Measurements from ENCODE around the gene TMEM123. TPM values are rescaled to one million over a fixed set of nuclear protein-coding genes. Genes with fewer than 3 reads are reported as not detected.
"Not testable (repeated sequence)": the region's sequence is repeated elsewhere in the genome, so short reads cannot be mapped to it uniquely, and the experiment has no call there.

TMEM123 gene
- total and polyA plus RNA-seq, 2 of the 13 experiments (the other 11 are each of a cell fraction or from before 2014, with no cell fraction given) = 365 to 2,761 TPM

- no peak overlapping the region for H3K27ac ChIP-seq (ENCODE audit: extremely low read length, insufficient read depth, low read length)
- no peaks in the 10 kb centered on the region for H3K9me3 ChIP-seq (ENCODE audit: low read length)
- H3K4me3 ChIP-seq (replicated peaks in 1 of 3; ENCODE audit: insufficient read depth in 1 of 3, low read depth in 2 of 3, low read length in 3 of 3) = no peak overlapping the region
- no peaks in the 10 kb centered on the region; a peak in 1 of 5 replicates for H3K27me3 ChIP-seq (ENCODE audit: control insufficient read depth in 1 of 2, insufficient read depth in 2 of 2, low read length in 2 of 2)
- FAIRE-seq (no peak), ATAC-seq (no peak), DNase-seq (ENCODE audit: low spot score) (no peak)
- intact Hi-C loops (cut with micrococcal nuclease; ENCODE audit: unreplicated experiment) (loop anchor here (5.0 kb wide), 2 partner anchors 35 to 385 kb away; no protein-coding TSS in a partner anchor), in situ Hi-C loops (cut with HindIII; ENCODE audit: extremely low pct_ligation_motif_present, low pct_unique_long_range_greater_than_20kb) (no loop called here)
- TF ChIP-seq BRF2 (CRISPR knock-in tag; IDR thresholded peaks at IDR 0.05) (no peak), ZNF878 (CRISPR knock-in tag; IDR thresholded peaks at IDR 0.05) (no peak), DNMT3B (CRISPR knock-in tag; conservative IDR thresholded peaks at IDR 0.05) (no peak), ZNF703 (CRISPR knock-in tag; IDR thresholded peaks at IDR 0.05; ENCODE audit: borderline replicate concordance) (no peak), AGO1 (IDR thresholded peaks at IDR 0.05; ENCODE audit: low read depth, low read length, poor library complexity, severe bottlenecking) (no peak), PHF8 (CRISPR knock-in tag; IDR thresholded peaks at IDR 0.05) (no peak)
- TF ChIP-seq, protein P1, sequence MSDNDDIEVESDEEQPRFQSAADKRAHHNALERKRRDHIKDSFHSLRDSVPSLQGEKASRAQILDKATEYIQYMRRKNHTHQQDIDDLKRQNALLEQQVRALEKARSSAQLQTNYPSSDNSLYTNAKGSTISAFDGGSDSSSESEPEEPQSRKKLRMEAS (IDR thresholded peaks at IDR 0.05) = no peak
- peaks cover 65% of the 10 kb centered on the region for H3K4me1 ChIP-seq (ENCODE audit: insufficient read depth, low read length)
- H4K20me1 ChIP-seq (ENCODE audit: insufficient read depth, low read length) = peaks cover 83% of the 10 kb centered on the region
- ChIA-PET CTCF (ENCODE audit: low intra/inter-chr PET ratio, low total read pairs) (no interaction called here), POLR2A (no interaction called here)
- no peak overlapping the region for H3K9ac ChIP-seq (ENCODE audit: insufficient read depth, low read depth, low read length)
- H3K36me3 ChIP-seq (replicated peaks in 1 of 2; ENCODE audit: control insufficient read depth in 1 of 2, insufficient read depth in 2 of 2, low read length in 2 of 2) = peaks cover 13 to 45% of the 10 kb centered on the region in 2 experiments
- no TSS peak for BruUV-seq (replicated peaks)
- peak overlapping the region; percentile 22; the same call in 1 of the 2 replicates for H3K4me2 ChIP-seq (ENCODE audit: low read depth, low read length)
- peaks cover 96% of the 10 kb centered on the region for H3K79me2 ChIP-seq (ENCODE audit: insufficient read depth, low read length)
- H2AFZ ChIP-seq (ENCODE audit: low read length) = no peak overlapping the region
Observed at GRCh38 chr11:102447193-102447592, 5.4 kb downstream of the TMEM123 start.

DNA sequence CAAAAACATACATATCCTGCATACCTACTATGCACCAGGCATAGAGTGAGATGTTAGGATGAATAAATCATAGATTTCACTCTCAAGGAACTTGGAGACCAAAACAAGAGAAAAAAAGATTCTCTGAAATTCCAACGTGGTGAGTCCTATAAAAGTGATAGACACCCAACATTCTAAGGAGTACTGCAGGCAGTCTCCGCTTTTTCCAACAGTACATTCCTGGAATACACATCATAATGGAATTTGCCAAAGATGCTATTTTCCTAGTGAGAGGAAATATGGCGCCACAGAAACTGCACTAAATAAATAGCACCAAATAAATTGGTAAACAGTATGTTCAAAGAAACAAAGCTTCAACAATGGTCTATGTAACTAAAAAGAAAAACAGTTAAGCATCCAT is 6.0 kb downstream of the TMEM123 start:
- ATAC-seq = no peak
- Histone ChIP-seq H3K36me3 (replicated peaks in 1 of 2; ENCODE audit: control insufficient read depth in 1 of 2, insufficient read depth in 2 of 2, low read length in 2 of 2) (peaks cover 13 to 45% of the 10 kb centered on the region in 2 experiments), H3K27me3 (ENCODE audit: control insufficient read depth in 1 of 2, insufficient read depth in 2 of 2, low read length in 2 of 2) (no peaks in the 10 kb centered on the region; a peak in 1 of 5 replicates), H4K20me1 (ENCODE audit: insufficient read depth, low read length) (peaks cover 82% of the 10 kb centered on the region), H3K9me3 (ENCODE audit: low read length) (no peaks in the 10 kb centered on the region), H3K4me2 (ENCODE audit: low read depth, low read length) (no peak overlapping the region), H3K4me1 (ENCODE audit: insufficient read depth, low read length) (peaks cover 67% of the 10 kb centered on the region), H2AFZ (ENCODE audit: low read length) (no peak overlapping the region), H3K4me3 (replicated peaks in 1 of 3; ENCODE audit: insufficient read depth in 1 of 3, low read depth in 2 of 3, low read length in 3 of 3) (no peak overlapping the region), H3K27ac (ENCODE audit: extremely low read length, insufficient read depth, low read length) (no peak overlapping the region), H3K79me2 (ENCODE audit: insufficient read depth, low read length) (peaks cover 94% of the 10 kb centered on the region), H3K9ac (ENCODE audit: insufficient read depth, low read depth, low read length) (no peak overlapping the region)
- 76% methylated on average over 3 of the region's 3 CpGs for WGBS (ENCODE audit: low lambda C conversion rate)
- no peak for FAIRE-seq
- intact Hi-C loops (cut with micrococcal nuclease; ENCODE audit: unreplicated experiment) (loop anchor here (5.0 kb wide), 2 partner anchors 34 to 386 kb away; no protein-coding TSS in a partner anchor), in situ Hi-C loops (cut with HindIII; ENCODE audit: extremely low pct_ligation_motif_present, low pct_unique_long_range_greater_than_20kb) (no loop called here)
- TF ChIP-seq SOX5 (CRISPR knock-in tag; IDR thresholded peaks at IDR 0.05; ENCODE audit: borderline replicate concordance) (no peak), GATA4 (IDR thresholded peaks at IDR 0.05; ENCODE audit: borderline replicate concordance, low read depth) (no peak), ZKSCAN1 (IDR thresholded peaks at IDR 0.05; ENCODE audit: low read length) (peak; percentile 62; the same call in 1 of the 2 replicates), BCL6 (CRISPR knock-in tag; IDR thresholded peaks at IDR 0.05) (peak; percentile 52), THAP11 (CRISPR knock-in tag; IDR thresholded peaks at IDR 0.05) (no peak), KAT7 (CRISPR knock-in tag; IDR thresholded peaks at IDR 0.05; ENCODE audit: borderline replicate concordance) (no peak)
- DNase-seq (ENCODE audit: low spot score) = no peak
- ChIA-PET CTCF (ENCODE audit: low intra/inter-chr PET ratio, low total read pairs) (no interaction called here), POLR2A (no interaction called here)
- no TSS peak for BruUV-seq (replicated peaks)

DNA sequence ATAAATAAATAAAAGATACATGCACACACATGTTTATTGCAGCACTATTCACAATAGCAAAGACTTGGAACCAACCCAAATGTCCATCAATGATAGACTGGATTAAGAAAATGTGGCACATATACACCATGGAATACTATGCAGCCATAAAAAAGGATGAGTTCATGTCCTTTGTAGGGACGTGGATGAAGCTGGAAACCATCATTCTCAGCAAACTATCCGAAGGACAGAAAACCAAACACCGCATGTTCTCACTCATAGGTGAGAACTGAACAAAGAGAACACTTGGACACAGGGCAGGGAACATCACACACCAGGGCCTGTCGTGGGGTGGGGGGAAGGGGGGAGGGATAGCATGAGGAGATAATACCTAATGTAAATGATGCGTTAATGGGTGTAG is 7.9 kb downstream of the TMEM123 start:
- POLR2A ChIA-PET; DNase-seq (ENCODE audit: low spot score); H3K27ac ChIP-seq (ENCODE audit: extremely low read length, insufficient read depth, low read length); in situ Hi-C loops (cut with HindIII; ENCODE audit: extremely low pct_ligation_motif_present, low pct_unique_long_range_greater_than_20kb); H3K4me2 ChIP-seq (ENCODE audit: low read depth, low read length); H3K9me3 ChIP-seq (ENCODE audit: low read length); FAIRE-seq; CTCF ChIA-PET (ENCODE audit: low intra/inter-chr PET ratio, low total read pairs); BruUV-seq (replicated peaks); H3K9ac ChIP-seq (ENCODE audit: insufficient read depth, low read depth, low read length); H2AFZ ChIP-seq (ENCODE audit: low read length); H3K4me3 ChIP-seq (replicated peaks in 1 of 3; ENCODE audit: insufficient read depth in 1 of 3, low read depth in 2 of 3, low read length in 3 of 3); H3K27me3 ChIP-seq (ENCODE audit: control insufficient read depth in 1 of 2, insufficient read depth in 2 of 2, low read length in 2 of 2); ATAC-seq: not testable (repeated sequence)
- peaks cover 13 to 45% of the 10 kb centered on the region in 2 experiments for H3K36me3 ChIP-seq (replicated peaks in 1 of 2; ENCODE audit: control insufficient read depth in 1 of 2, insufficient read depth in 2 of 2, low read length in 2 of 2)
- H3K79me2 ChIP-seq (ENCODE audit: insufficient read depth, low read length) = peaks cover 86% of the 10 kb centered on the region
- H4K20me1 ChIP-seq (ENCODE audit: insufficient read depth, low read length) = peaks cover 64% of the 10 kb centered on the region
- intact Hi-C loops (cut with micrococcal nuclease; ENCODE audit: unreplicated experiment) = loop anchor here (5.0 kb wide), 2 partner anchors 32 to 388 kb away; no protein-coding TSS in a partner anchor
- 97% methylated on average over 5 of the region's 5 CpGs for WGBS (ENCODE audit: low lambda C conversion rate)
- H3K4me1 ChIP-seq (ENCODE audit: insufficient read depth, low read length) = peaks cover 78% of the 10 kb centered on the region

Data from HepG2 (cell line).